Endodermal cell (in vitro differentiated cells): ENCODE results near the gene APMAP. TPM values are rescaled to one million over a fixed set of nuclear protein-coding genes. Genes with fewer than 3 reads are reported as not detected.

Experiments
- DNase-seq: peaks from one replicate; pipeline ENCODE4 v3.0.0-alpha.2; 2017
- H3K27ac ChIP-seq: 2 replicates; pipeline ENCODE4 v1.5.1; 2013; ENCODE audit warnings: mild to moderate bottlenecking, low read depth, low read length, moderate library complexity
- H3K27me3 ChIP-seq: 2 replicates; pipeline ENCODE4 v1.6.1; 2013; ENCODE audit warnings: mild to moderate bottlenecking, low read length, moderate library complexity; ENCODE audit not compliant: insufficient read depth, control insufficient read depth, poor library complexity, severe bottlenecking
- H3K36me3 ChIP-seq: 2 replicates; pipeline ENCODE4 v1.7.0; 2013; ENCODE audit warnings: mild to moderate bottlenecking, low read length, moderate library complexity; ENCODE audit not compliant: control insufficient read depth, insufficient read depth
- H3K4me1 ChIP-seq: one replicate; pipeline ENCODE4 v1.7.0; 2013; ENCODE audit warnings: low read length; ENCODE audit not compliant: control insufficient read depth, insufficient read depth
- H3K4me3 ChIP-seq: 2 replicates; pipeline ENCODE4 v1.5.1; 2013; ENCODE audit warnings: mild to moderate bottlenecking, low read length, moderate library complexity
- H3K9ac ChIP-seq: 2 replicates; pipeline ENCODE4 v1.6.1; 2013; ENCODE audit warnings: mild to moderate bottlenecking, low read length, moderate library complexity; ENCODE audit not compliant: poor library complexity, severe bottlenecking; ENCODE audit errors: extremely low read depth
- H3K9me3 ChIP-seq: 2 replicates; pipeline ENCODE4 v1.6.1; 2013; ENCODE audit warnings: mild to moderate bottlenecking, low read length, moderate library complexity; ENCODE audit not compliant: control insufficient read depth
- H3K27ac Mint-ChIP-seq: 2 replicates; pipeline ENCODE4 v1.8.0; 2020; ENCODE audit warnings: mixed read lengths
- H3K27me3 Mint-ChIP-seq: 2 replicates; pipeline ENCODE4 v1.8.0; 2021; ENCODE audit warnings: mild to moderate bottlenecking, mixed read lengths; ENCODE audit not compliant: insufficient read depth
- H3K36me3 Mint-ChIP-seq: 2 replicates; pipeline ENCODE4 v1.8.0; 2020; ENCODE audit warnings: low read depth, mixed read lengths
- H3K4me1 Mint-ChIP-seq: 2 replicates; pipeline ENCODE4 v1.8.0; 2020; ENCODE audit warnings: mixed read lengths
- H3K4me3 Mint-ChIP-seq: 2 replicates; pipeline ENCODE4 v1.8.0; 2020; ENCODE audit warnings: mild to moderate bottlenecking, moderate library complexity, mixed read lengths
- H3K9me3 Mint-ChIP-seq: 2 replicates; pipeline ENCODE4 v1.8.0; 2020; ENCODE audit warnings: mild to moderate bottlenecking, mixed read lengths
- WGBS, 2 experiments: methylation state at CpG; one replicate each; pipeline versions ENCODE4 v1.1.5 to v1.1.7; 2013; ENCODE audit warnings: missing lambda C conversion rate in 2 of 2, mixed read lengths in 1 of 2; ENCODE audit not compliant: insufficient coverage in 1 of 2, insufficient read length in 1 of 2; 5-methylcytosine and 5-hydroxymethylcytosine counted together
- total RNA-seq, 2 donors: library from RNA; stranded (reverse); fragmentation: NEBNext Ultra II Directional in 1 of 2; extraction: Animal tissue kit (Norgen Biotek cat#: 25700) in 1 of 2; gene quantifications; 2 replicates in 1 of 2; 3 replicates in 1 of 2; pipeline ENCODE4 v1.2.1, GENCODE V29; 2021
- TF ChIP-seq, protein P1 (sequence below): fragments of 200-600 bp; sonication (generic); conservative IDR thresholded peaks from 2 replicates; pipeline ENCODE4 v1.5.0; 2021; ENCODE audit warnings: antibody characterized with exemption, mild to moderate bottlenecking

Gene APMAP
- total RNA-seq, 2 donors from 2014 or later, result 60.2 to 65.6 TPM

DNA sequence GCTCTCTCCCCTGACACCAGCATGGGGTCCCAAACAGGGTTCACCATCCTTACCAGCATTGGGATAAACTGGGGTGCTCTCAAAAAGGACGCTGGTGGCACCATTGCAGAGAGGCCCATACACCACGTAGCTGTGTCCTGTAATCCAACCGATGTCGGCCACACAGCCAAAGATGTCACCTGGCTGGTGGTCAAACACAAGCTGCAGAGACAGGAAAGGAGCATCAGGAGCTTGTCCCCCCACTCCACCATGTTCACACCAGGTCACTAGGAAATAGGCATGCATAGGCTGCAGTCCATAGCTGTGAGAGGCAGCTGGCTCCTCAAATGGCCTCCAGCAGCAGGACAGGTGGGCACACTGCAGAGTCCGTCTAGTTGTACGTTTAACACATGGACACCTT is 28.8 kb upstream of the APMAP start:
- H3K27me3 Mint-ChIP-seq, result no peaks in the 10 kb centered on the region
- no peaks in the 10 kb centered on the region for H3K9me3 ChIP-seq
- no peaks in the 10 kb centered on the region for H3K4me1 ChIP-seq
- no peaks in the 10 kb centered on the region for H3K27me3 ChIP-seq
- H3K36me3 Mint-ChIP-seq, result no peaks in the 10 kb centered on the region
- H3K4me3 Mint-ChIP-seq, result no peak overlapping the region
- no peak for DNase-seq
- no peaks in the 10 kb centered on the region for H3K9me3 Mint-ChIP-seq
- H3K4me1 Mint-ChIP-seq, result peaks cover 18% of the 10 kb centered on the region
- H3K9ac ChIP-seq, result no peak overlapping the region
- no peak overlapping the region for H3K27ac Mint-ChIP-seq
- TF ChIP-seq, protein P1, sequence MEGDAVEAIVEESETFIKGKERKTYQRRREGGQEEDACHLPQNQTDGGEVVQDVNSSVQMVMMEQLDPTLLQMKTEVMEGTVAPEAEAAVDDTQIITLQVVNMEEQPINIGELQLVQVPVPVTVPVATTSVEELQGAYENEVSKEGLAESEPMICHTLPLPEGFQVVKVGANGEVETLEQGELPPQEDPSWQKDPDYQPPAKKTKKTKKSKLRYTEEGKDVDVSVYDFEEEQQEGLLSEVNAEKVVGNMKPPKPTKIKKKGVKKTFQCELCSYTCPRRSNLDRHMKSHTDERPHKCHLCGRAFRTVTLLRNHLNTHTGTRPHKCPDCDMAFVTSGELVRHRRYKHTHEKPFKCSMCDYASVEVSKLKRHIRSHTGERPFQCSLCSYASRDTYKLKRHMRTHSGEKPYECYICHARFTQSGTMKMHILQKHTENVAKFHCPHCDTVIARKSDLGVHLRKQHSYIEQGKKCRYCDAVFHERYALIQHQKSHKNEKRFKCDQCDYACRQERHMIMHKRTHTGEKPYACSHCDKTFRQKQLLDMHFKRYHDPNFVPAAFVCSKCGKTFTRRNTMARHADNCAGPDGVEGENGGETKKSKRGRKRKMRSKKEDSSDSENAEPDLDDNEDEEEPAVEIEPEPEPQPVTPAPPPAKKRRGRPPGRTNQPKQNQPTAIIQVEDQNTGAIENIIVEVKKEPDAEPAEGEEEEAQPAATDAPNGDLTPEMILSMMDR, result no peak
- no peaks in the 10 kb centered on the region for H3K36me3 ChIP-seq
- 96 to 100% methylated on average over 6 of the region's 6 CpGs for WGBS, 2 experiments
- H3K27ac ChIP-seq, result no peak overlapping the region
- H3K4me3 ChIP-seq, result no peak overlapping the region

DNA sequence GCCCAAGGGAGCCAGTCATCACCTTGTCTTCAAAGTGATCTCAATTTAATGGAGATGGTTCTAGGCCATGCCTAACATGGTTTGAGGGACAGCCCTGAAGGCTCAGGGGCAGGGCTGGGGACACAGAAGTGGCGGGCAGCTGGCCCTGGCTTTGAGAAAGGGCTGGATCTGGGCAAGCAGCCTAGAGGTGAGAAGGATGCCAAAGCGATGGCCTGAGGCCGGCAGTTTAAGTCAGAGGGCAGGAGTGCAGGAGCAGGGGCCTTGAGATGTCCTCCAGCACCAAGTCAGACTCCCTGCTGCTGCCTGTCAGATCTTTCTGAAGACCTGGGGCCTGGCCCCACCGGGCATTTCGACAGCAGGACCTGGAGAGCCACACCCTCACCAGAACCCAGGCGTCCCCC is 28.4 kb upstream of the APMAP start:
- Mint-ChIP-seq H3K36me3 (no peaks in the 10 kb centered on the region), H3K27ac (no peak overlapping the region), H3K4me1 (peaks cover 20% of the 10 kb centered on the region), H3K4me3 (no peak overlapping the region), H3K27me3 (no peaks in the 10 kb centered on the region), H3K9me3 (no peaks in the 10 kb centered on the region)
- Histone ChIP-seq H3K9me3 (no peaks in the 10 kb centered on the region), H3K4me3 (no peak overlapping the region), H3K4me1 (no peaks in the 10 kb centered on the region), H3K9ac (no peak overlapping the region), H3K27me3 (no peaks in the 10 kb centered on the region), H3K36me3 (no peaks in the 10 kb centered on the region), H3K27ac (no peak overlapping the region)
- WGBS, 2 experiments, result 90 to 91% methylated on average over 3 to 6 of the region's 6 CpGs
- TF ChIP-seq, protein P1, result no peak
- no peak for DNase-seq

DNA sequence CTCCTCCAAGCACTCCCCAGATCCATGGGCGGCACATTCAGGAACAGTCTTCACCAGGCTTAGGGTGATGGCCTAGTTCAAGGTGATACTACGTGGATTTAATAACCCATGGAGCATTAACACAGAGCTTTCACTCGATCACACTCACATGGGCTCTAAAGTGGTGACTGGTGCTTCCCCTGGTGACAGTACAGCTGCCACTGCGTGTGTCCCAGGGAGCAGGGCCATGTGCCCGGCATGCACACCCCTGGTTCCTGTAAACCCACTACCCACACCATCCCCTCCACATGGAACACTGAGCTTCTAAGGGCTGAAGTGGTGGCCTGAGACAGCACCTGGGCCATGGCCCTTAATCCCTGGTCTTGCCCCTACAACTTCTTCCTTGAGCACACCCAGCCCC is 27.8 kb upstream of the APMAP start:
- Mint-ChIP-seq H3K9me3 (no peaks in the 10 kb centered on the region), H3K4me1 (peaks cover 20% of the 10 kb centered on the region), H3K4me3 (no peak overlapping the region), H3K36me3 (no peaks in the 10 kb centered on the region), H3K27ac (no peak overlapping the region), H3K27me3 (no peaks in the 10 kb centered on the region)
- Histone ChIP-seq H3K27me3 (no peaks in the 10 kb centered on the region), H3K9me3 (no peaks in the 10 kb centered on the region), H3K36me3 (no peaks in the 10 kb centered on the region), H3K4me1 (no peaks in the 10 kb centered on the region), H3K27ac (no peak overlapping the region), H3K4me3 (no peak overlapping the region), H3K9ac (no peak overlapping the region)
- 93 to 96% methylated on average over 3 to 5 of the region's 5 CpGs for WGBS, 2 experiments
- peak; percentile 28 for DNase-seq
- TF ChIP-seq, protein P1, result no peak
